HG03378 (cell line): ENCODE data around the gene KLK4.
A peak's percentile ranks its signal among the peaks of the same experiment; 100 is the strongest.
"Not testable (repeated sequence)": the region's sequence is repeated elsewhere in the genome, so short reads cannot be mapped to it uniquely, and the experiment has no call there.

ENCODE experiments used
- ATAC-seq: cut with Tn5 transposase; IDR thresholded peaks from one replicate; pipeline ENCODE4 v1.9.1; 2021; ENCODE audit warnings: mild to moderate bottlenecking, moderate library complexity; ENCODE audit not compliant: unreplicated experiment

KLK4 gene

GRCh38 chr19:50916069-50916468 is 4.9 kb upstream of the KLK4 start:
- ATAC-seq, result no peak

- ATAC-seq, result no peak
Measured at GRCh38 chr19:50912727-50913716, 1.8 kb upstream of the KLK4 start.

DNA sequence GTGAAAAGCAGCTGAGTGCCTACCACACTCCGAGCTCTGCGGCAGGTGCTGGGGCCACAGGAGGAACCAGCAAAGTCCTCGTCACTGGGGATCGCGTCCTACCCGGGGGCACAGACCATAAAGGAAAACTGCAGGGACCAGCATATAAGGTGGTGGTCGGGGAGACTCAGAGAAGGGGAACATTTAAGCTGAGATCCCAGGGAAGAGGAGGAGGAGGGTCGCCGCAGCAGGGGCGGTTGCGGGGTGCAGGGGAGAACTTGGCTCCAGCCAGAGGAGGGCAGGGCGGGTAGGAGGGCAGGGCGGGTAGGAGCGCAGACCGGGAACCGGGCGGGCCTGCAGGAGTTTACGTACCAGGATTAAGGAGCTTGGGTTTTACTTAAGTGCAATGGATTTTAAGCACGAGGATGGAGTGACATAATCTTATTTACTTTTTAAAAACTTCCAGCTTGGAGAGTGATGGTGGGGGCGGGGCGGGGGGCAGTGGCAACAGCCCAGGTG is 956 bp upstream of the KLK4 start:
- ATAC-seq, result no peak

- ATAC-seq, result no peak
Measured at GRCh38 chr19:50910722-50911121, 473 bp downstream of the KLK4 start.

- no peak for ATAC-seq
Measured at GRCh38 chr19:50909240-50910070, 1.7 kb downstream of the KLK4 start.

- no peak for ATAC-seq
Measured at GRCh38 chr19:50908336-50908735, 2.9 kb downstream of the KLK4 start.

- ATAC-seq, result no peak
Measured at GRCh38 chr19:50906217-50906616, 5.0 kb downstream of the KLK4 start.

DNA sequence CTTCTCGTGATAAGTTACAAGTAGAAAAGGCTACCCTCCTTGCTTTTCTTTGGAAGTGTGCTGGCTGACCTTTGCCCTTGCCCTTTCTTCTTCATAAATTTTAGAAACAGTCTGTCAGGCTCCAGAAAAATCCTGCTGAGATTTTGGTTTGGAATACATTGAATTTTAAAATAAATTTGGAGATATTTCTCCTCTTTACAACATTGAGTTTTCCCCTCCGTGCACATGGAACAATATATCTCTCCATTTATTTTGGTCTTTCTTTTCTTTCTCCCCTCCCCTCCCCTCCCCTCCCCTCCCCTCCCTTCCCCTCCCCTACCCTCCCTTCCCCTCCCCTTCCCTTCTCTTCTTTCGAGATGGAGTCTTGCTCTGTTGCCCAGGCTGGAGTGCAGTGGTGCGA is 8.6 kb downstream of the KLK4 start:
- no peak for ATAC-seq

GRCh38 chr19:50899569-50899968 is 11.6 kb downstream of the KLK4 start:
- no peak for ATAC-seq

DNA sequence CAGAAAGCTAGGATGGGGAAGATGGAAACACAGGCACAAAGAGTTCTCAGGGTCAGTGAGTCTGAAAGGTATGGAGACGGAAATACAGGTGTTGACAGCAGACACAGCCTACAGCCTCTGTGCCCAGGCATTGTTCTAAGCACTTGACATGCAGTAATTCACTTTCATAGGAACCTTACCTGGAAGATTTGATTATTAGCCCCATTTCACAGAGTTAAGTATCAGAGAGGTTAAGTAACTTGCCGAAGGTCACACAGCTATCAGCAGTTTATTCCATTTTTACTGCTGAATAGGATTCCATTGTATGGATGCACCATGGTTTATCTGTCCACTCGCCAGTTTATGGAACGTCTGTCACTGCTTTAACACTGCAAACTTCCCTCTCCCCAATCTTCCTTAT is 13.2 kb downstream of the KLK4 start:
- ATAC-seq, result no peak

DNA sequence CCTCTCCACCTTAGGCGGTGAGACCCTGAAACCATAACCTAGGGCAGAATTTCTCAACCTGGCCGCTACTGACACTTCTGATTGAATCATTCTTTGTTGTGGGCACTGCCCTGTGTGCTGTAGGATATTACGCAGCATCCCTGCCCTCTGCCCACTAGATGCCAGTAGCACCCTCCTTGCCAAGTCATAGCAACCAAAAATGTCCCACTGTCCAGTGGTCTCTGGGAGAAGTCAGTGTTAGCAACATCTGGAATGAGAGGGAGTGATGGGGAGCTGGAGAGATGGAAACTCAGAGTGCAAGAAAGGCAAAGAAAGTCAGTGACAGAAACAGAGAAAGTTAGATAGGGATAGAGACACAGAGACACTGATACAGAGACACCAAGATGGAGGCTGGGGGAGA is 13.6 kb downstream of the KLK4 start:
- ATAC-seq, result no peak

GRCh38 chr19:50897191-50897607 is 14.0 kb downstream of the KLK4 start:
- ATAC-seq, result peak; percentile 26

DNA sequence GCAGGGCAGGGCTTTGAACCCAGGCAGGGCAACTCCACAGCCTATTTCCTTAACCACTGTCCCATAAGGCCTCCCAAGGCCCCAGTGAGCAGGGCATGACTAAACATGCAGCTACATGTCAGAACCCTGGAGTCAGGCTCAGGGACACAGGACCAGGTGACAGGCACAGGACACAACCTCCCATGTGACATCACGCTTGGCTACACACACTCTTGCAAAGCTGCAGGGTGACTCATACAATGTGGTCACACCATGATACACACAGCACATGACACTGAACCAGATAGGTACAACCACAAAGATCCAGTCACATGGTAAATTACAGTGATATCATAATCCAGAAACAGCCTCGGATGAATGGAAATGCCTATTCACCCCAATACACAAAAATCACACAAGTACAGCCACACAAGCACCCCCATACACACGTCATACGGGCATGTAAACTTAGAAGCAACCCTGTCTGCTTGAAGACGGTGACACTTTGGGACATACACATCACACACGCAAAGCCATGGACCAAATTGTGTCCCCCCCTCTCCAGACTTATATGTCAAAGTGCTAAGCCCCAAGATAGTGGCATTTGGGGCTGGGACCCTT is 14.5 kb downstream of the KLK4 start:
- peak; percentile 84 for ATAC-seq

DNA sequence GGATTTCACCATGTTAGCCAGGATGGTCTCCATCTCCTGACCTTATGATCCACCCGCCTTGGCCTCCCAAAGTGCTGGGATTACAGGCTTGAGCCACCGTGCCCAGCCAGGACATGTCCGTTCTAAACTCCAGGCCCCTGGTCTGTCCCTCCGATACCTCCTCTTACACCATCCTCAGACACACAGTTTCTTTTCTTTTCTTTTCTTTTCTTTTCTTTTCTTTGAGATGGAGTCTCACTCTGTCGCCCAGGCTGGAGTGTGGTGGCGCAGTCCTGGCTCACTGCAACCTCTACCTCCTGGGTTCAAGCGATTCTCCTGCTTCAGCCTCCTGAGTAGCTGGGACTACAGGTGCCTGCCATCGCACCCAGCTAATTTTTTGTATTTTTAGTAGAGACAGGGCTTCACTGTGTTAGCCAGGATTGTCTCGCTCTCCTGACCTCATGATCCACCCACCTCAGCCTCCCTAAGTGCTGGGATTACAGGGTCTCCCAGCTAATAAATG is 15.1 kb downstream of the KLK4 start:
- not testable (repeated sequence) for ATAC-seq

DNA sequence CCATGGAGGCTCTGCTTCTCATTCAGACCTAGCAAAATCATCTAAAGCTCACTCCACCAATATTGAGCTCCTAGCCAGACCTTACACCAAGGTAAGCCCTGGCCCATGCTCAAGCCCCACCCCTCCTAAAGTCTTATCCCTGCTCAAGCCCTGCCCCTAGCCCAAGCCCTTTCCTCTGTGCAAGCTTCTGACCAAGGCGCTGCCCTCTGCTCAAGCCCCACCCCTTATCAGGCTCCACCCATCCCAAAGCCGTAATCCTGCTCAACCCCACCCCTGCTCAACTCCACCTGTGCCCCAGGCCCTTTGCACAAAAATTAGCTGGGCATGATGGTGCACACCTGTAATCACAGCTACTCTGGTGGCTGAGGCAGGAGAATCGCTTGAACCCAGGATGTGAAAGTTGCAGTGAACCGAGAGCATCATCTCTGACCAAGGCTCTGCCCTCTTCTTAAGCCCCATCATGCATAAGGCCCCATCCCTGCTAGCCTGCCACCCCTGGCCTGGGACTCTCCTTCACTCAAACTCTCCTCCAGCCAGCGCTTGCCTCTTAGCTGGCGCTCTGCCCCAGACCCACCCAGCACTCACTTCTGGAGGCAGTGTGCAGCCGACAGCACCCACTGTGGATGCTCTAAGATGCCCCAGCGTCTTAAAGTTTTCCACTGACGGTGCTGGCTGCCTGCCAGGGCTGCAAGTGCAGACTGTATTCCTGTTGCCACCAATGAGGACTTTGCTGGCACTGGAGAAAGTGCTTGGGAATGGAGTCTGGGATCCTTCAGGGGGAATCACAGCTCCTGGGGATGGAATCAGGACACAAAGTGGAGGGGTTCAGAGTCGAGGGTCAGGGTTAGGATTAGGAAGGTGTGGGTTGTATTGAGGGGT is 16.5 kb downstream of the KLK4 start:
- no peak for ATAC-seq

DNA sequence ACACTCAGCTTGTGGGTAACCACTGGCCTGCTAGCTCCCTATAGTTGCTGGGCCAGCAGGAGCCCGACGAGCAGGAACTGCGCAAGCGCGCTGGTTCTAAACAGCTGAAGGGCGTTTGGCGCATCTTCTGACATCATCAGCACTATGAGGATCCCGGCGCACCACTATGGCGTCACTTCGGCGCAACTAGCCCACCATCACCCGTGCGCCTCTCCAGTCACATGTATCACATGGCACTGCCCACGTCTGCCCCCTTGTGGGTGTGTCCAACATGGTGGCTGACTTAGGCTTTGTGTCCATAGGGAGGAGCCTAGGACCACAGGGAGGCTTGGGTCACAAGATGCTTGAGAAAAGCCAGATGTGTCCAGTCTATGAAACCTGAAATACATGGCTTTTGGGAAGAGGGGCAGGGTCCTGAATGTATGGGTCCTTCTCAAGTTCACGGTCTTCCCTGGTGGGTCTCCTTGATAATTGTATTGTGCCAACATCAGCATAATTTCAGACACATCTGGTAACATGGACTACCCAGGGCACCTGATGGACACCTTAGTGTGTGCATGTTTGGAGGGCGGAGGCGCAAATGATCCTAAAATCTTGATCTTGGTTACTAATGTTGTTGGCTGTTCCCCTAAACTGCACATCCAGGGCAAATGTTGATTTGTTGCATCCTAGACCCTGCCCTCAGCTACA is 18.0 kb downstream of the KLK4 start:
- ATAC-seq, result no peak

DNA sequence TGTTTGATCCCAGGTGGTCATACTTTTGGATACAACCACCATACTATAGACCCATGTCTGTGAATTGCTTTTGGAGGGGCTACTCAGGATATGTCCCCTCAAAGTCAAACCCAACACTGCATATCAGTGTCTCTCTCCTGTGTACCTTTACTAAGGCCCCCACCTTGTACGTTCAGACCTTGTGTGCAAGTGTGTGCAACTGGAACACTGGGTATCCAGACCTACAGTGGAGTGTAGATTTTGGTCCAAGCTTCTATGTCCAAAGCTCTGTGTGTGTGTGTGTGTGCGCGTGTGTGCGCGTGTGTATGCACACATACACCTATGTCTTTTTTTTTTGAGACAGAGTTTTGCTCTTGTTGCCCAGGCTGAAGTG is 20.0 kb downstream of the KLK4 start:
- no peak for ATAC-seq

DNA sequence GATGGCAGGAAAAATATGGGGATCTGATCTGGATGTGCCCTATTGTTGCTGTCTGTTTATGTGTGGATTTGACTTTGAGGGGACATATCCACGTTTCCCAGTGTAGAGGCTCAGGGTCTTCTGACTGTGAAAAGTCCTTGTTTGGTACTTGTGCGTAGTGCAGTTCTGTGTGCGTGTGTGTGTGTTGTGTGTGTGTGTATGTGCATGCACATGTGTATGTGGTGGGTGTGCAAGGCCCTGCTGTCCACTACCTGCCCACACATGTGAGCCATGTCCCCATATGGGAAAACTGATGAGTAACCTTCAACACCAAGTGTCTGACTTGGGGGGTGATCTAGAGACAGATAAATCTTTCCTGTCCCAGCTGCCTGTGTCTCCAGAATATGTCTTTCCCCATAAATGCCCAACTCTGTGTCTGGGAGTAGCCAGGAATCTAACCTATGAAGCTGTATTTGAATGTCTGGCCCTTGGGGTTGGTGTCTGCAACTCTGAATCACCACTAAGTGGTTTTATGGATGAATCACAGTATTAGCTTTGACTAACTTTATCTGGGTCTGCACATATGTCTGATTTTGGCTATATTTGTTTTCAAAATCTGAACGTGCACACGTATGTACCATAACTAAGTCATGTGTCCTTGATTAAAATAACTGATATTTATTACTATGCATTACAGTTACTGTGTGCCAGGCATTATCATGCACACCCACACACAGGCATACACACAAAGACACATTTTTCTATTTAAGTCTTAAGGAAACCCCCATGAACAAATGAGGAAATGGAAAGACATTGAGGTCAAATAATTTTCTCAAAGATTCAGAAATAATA is 20.6 kb downstream of the KLK4 start:
- ATAC-seq, result peak; percentile 42

- ATAC-seq, result no peak
Measured at GRCh38 chr19:50889638-50890037, 21.6 kb downstream of the KLK4 start.
